ENCODE measurements around the gene ZNF254.

GRCh38 chr19:24159707-24160106 lies 72.7 kb downstream of the ZNF254 start:
- TF ChIP-seq EZH2 (IDR thresholded peaks at IDR 0.05) (no peak), POLR2AphosphoS5 (IDR thresholded peaks at IDR 0.05; ENCODE audit: borderline replicate concordance, low read depth, low read length) (no peak)
